Measurements from ENCODE around the gene STXBP5L. TPM values are rescaled to one million over a fixed set of nuclear protein-coding genes. Genes with fewer than 3 reads are reported as not detected.
"Not testable (repeated sequence)": the region's sequence is repeated elsewhere in the genome, so short reads cannot be mapped to it uniquely, and the experiment has no call there.

Gene STXBP5L
- total RNA-seq, 1 donor from 2014 or later, result 3.0 TPM

DNA sequence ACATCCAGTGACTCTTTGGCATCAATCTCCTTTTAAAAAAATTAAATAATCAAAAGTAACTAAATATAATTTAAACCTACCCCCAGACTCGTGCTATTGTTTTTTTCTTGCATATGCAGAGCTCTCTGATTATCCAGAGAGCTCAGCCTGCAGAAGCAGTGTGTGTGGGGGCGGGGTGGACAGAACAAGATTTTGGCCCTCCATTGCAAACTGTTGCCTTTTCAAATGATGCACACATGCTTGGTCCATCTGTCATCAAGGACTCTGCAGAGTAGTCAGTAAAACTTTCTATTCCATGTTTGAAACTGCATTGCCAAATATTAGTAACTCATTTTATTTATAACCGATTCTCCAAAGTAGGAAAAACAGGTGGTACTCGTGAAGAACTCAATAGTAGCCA, 28.6 kb upstream of the STXBP5L start:
- H3K9me3 Mint-ChIP-seq, result no peaks in the 10 kb centered on the region
- no peak overlapping the region for H3K4me3 Mint-ChIP-seq

DNA sequence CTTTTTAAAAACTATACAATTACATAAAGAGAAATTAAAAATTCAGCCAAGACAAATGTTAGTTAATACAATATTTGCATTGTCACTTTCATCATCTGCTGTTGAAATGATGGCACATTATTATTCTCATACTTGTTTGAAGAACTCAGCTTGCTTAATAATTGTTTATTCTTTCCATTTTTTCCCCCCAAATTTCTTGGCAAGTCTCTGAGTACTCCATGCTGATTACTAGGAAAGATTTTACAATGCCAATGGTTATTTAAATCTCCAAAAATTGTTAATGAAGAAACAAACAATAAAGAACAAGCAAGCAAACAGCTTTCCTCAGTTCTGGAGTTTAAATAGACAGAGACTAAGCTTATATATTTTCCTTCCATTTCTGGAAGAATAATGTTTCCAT, 15.1 kb upstream of the STXBP5L start:
- Mint-ChIP-seq H3K9me3 (peaks cover 4% of the 10 kb centered on the region), H3K4me1 (peaks cover 9% of the 10 kb centered on the region), H3K27ac (ENCODE audit: unreplicated experiment) (no peak overlapping the region), H3K27me3 (ENCODE audit: low read depth) (peaks cover 19% of the 10 kb centered on the region), H3K4me3 (no peak overlapping the region), H3K36me3 (ENCODE audit: low read depth) (no peaks in the 10 kb centered on the region)
- no peak for DNase-seq (ENCODE audit: low read depth, low spot score)
- TF ChIP-seq, protein P1, sequence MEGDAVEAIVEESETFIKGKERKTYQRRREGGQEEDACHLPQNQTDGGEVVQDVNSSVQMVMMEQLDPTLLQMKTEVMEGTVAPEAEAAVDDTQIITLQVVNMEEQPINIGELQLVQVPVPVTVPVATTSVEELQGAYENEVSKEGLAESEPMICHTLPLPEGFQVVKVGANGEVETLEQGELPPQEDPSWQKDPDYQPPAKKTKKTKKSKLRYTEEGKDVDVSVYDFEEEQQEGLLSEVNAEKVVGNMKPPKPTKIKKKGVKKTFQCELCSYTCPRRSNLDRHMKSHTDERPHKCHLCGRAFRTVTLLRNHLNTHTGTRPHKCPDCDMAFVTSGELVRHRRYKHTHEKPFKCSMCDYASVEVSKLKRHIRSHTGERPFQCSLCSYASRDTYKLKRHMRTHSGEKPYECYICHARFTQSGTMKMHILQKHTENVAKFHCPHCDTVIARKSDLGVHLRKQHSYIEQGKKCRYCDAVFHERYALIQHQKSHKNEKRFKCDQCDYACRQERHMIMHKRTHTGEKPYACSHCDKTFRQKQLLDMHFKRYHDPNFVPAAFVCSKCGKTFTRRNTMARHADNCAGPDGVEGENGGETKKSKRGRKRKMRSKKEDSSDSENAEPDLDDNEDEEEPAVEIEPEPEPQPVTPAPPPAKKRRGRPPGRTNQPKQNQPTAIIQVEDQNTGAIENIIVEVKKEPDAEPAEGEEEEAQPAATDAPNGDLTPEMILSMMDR (conservative IDR thresholded peaks at IDR 0.05), result no peak

More for the DNA sequence above, 28.6 kb upstream of the STXBP5L start:
- Mint-ChIP-seq H3K4me1 (no peaks in the 10 kb centered on the region), H3K27ac (ENCODE audit: unreplicated experiment) (no peak overlapping the region), H3K27me3 (ENCODE audit: low read depth) (peaks cover 3% of the 10 kb centered on the region), H3K36me3 (ENCODE audit: low read depth) (no peaks in the 10 kb centered on the region)
- TF ChIP-seq, protein P1 (conservative IDR thresholded peaks at IDR 0.05), result no peak
- no peak for DNase-seq (ENCODE audit: low read depth, low spot score)

DNA sequence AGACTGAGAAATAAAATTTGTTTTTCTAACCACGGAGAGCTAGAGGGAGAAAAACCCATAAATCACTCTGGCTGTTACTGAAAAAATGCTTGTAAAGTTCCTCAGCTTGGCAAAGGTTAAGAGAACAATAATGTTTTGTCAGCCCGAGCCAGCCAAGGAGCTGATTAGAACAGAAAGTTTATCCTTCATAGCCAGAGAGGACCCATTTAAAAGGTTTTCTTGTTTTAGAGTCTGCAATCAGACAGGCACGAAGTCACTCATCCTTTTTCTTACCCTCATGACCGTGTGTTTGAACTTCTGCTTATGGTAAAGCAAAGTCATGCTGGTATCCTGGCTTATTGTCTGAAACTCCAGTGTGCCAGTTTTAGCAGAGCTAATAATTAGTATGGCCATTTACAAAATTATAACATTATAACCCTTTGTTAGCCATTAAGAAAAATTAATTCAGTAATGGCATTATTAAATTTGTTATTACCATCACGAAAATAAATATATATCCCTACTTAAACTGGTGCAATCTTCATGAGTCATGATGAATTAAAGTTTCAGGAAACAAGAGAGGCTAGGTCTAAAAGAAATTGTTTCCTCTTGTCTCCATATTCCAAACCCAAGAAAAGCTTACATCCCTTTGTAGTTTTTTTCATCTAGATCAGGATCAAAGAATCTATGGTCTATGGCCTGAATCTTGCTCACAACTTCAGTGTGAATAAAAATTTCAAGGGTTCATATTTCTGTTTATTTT, 13.5 kb upstream of the STXBP5L start:
- TF ChIP-seq, protein P1 (conservative IDR thresholded peaks at IDR 0.05), result no peak
- H3K27ac Mint-ChIP-seq (ENCODE audit: unreplicated experiment), result no peak overlapping the region
- H3K9me3 Mint-ChIP-seq, result peaks cover 4% of the 10 kb centered on the region
- H3K4me3 Mint-ChIP-seq, result no peak overlapping the region
- peaks cover 3% of the 10 kb centered on the region for H3K36me3 Mint-ChIP-seq (ENCODE audit: low read depth)
- H3K27me3 Mint-ChIP-seq (ENCODE audit: low read depth), result peaks cover 22% of the 10 kb centered on the region
- peaks cover 9% of the 10 kb centered on the region for H3K4me1 Mint-ChIP-seq
- DNase-seq (ENCODE audit: low read depth, low spot score), result no peak

DNA sequence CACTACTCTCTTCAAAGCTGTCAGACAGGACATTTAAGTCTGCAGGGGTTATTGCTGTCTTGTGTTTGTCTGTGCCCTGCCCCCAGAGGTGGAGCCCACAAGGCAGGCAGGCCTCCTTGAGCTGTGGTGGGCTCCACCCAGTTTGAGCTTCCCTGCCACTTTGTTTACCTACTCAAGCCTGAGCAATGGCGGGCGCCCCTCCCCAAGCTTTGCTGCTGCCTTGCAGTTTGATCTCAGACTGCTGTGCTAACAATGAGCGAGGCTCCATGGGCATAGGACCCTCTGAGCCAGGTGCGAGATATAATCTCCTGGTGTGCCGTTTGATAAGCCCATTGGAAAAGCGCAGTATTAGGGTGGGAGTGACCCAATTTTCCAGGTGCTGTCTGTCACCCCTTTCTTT, 6.3 kb upstream of the STXBP5L start:
- not testable (repeated sequence) for H3K4me3 Mint-ChIP-seq; H3K36me3 Mint-ChIP-seq (ENCODE audit: low read depth); H3K9me3 Mint-ChIP-seq; H3K27ac Mint-ChIP-seq (ENCODE audit: unreplicated experiment); H3K4me1 Mint-ChIP-seq; DNase-seq (ENCODE audit: low read depth, low spot score)
- H3K27me3 Mint-ChIP-seq (ENCODE audit: low read depth), result peaks cover 44% of the 10 kb centered on the region

DNA sequence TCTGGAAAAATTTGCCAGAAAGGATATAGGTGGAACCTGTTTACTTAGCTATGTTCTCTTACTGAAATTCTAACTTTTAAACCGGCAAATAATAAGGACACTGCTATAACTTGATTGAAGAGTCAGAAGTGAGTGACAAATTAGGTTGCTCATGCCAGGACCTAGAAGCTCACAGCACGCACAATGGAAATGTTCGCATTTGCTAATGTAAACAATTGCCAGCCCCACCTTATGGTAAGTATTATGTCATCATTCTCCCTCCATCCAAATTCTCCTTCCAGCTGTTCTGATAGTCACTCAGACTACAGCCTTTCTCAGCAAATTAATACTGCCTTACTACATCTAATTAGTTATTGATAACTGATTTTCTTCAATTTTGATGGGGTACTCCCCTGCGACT, 4.8 kb upstream of the STXBP5L start:
- Mint-ChIP-seq H3K36me3 (ENCODE audit: low read depth) (peaks cover 3% of the 10 kb centered on the region), H3K27ac (ENCODE audit: unreplicated experiment) (no peak overlapping the region), H3K4me1 (peaks cover 8% of the 10 kb centered on the region), H3K27me3 (ENCODE audit: low read depth) (peaks cover 56% of the 10 kb centered on the region), H3K4me3 (no peak overlapping the region), H3K9me3 (peaks cover 3% of the 10 kb centered on the region)
- TF ChIP-seq, protein P1 (conservative IDR thresholded peaks at IDR 0.05), result no peak
- DNase-seq (ENCODE audit: low read depth, low spot score), result no peak

DNA sequence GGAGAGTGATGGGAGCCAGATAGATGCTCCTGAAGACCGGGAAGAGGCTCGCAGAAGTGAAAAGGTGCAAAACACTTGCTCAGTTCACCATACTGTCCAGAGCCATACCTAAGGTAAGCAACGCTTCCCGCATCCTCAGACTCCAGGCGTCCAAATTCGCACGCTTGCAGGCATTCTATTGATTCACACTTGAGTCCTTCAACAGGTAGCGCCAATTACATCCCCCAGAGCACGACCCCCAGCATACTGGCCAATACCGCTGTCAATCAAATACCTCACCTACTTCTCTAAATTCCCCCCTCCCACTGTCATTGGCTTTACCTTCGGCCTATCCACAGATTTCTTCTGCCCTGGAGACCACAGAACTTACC, 361 bp upstream of the STXBP5L start:
- H3K27ac Mint-ChIP-seq (ENCODE audit: unreplicated experiment), result no peak overlapping the region

More for the DNA sequence above, 361 bp upstream of the STXBP5L start:
- DNase-seq (ENCODE audit: low read depth, low spot score), result no peak
- Mint-ChIP-seq H3K27me3 (ENCODE audit: low read depth) (peaks cover 71% of the 10 kb centered on the region), H3K4me3 (peak overlapping the region; percentile 98), H3K4me1 (peaks cover 23% of the 10 kb centered on the region), H3K9me3 (peaks cover 3% of the 10 kb centered on the region), H3K36me3 (ENCODE audit: low read depth) (no peaks in the 10 kb centered on the region)
- TF ChIP-seq, protein P1 (conservative IDR thresholded peaks at IDR 0.05), result no peak
